ENCODE results near the gene PARD6G. TPM values are rescaled to one million over a fixed set of nuclear protein-coding genes. Genes with fewer than 3 reads are reported as not detected.

PARD6G gene
- total and polyA plus RNA-seq, 10 of the 15 experiments (the other 5 are each of a cell fraction or from before 2014, with no cell fraction given): 0.20 to 2.0 (median 0.60) TPM

- TF ChIP-seq ZNF592 (IDR thresholded peaks at IDR 0.05): no peak
- no peak for TF ChIP-seq NR2F1 (conservative IDR thresholded peaks at IDR 0.05)
- no peak for TF ChIP-seq KAT2A (conservative IDR thresholded peaks at IDR 0.05; ENCODE audit: control insufficient read depth, low read depth, low read length)
- TF ChIP-seq SIN3A (IDR thresholded peaks at IDR 0.05; ENCODE audit: low read depth, low read length): no peak
- TF ChIP-seq EZH2 (IDR thresholded peaks at IDR 0.05; ENCODE audit: borderline replicate concordance, control insufficient read depth, low read depth, low read length): no peak
- peak; percentile 93 for TF ChIP-seq PBX3 (IDR thresholded peaks at IDR 0.05; ENCODE audit: insufficient replicate concordance, low read depth, low read length)
- peak; percentile 67; the same call in 1 of the 3 replicates for TF ChIP-seq POU2F2 (IDR thresholded peaks at IDR 0.05; ENCODE audit: borderline replicate concordance, low read depth, low read length)
- no peak for TF ChIP-seq ZNF207 (IDR thresholded peaks at IDR 0.05; ENCODE audit: borderline replicate concordance)
- TF ChIP-seq REST (IDR thresholded peaks at IDR 0.05; ENCODE audit: low read depth, low read length): no peak
- TF ChIP-seq RELB (IDR thresholded peaks at IDR 0.05; ENCODE audit: low read depth): no peak
- peak; percentile 99 for TF ChIP-seq BMI1 (IDR thresholded peaks at IDR 0.05; ENCODE audit: borderline replicate concordance)
These were observed 99.6 kb downstream of the PARD6G start (continued) for GRCh38 chr18:80147418-80148325.

Measured in GM12878 (cell line).